Mesenteric fat pad (tissue), 1 donor: ENCODE measurements around the gene TEF. TPM values are rescaled to one million over a fixed set of nuclear protein-coding genes. Genes with fewer than 3 reads are reported as not detected.
A peak's percentile ranks its signal among the peaks of the same experiment; 100 is the strongest.
"Not testable (repeated sequence)": the region's sequence is repeated elsewhere in the genome, so short reads cannot be mapped to it uniquely, and the experiment has no call there.

Experiments
- DNase-seq: peaks from one replicate; pipeline ENCODE4 v3.0.0-alpha.2; 2020; ENCODE audit warnings: low spot score
- total RNA-seq: library from RNA; stranded (reverse); fragmentation: NEBNext Ultra II Directional; extraction: Animal tissue kit (Norgen Biotek cat#: 25700); gene quantifications from one replicate; pipeline ENCODE4 v1.2.1, GENCODE V29; 2021
- donor health status: DM: yes; HTN: yes; CAD: no.

Gene TEF
- total RNA-seq, 1 donor from 2014 or later, result 15.6 TPM

- no peak for DNase-seq
Observed at GRCh38 chr22:41380993-41381328, 781 bp upstream of the TEF start.

- DNase-seq, result peak; percentile 92
Observed at GRCh38 chr22:41382098-41382578, 396 bp downstream of the TEF start.

- DNase-seq, result no peak
Observed at GRCh38 chr22:41382610-41383009, 868 bp downstream of the TEF start.

- no peak for DNase-seq
Observed at GRCh38 chr22:41383085-41383484, 1.3 kb downstream of the TEF start.

GRCh38 chr22:41384128-41384527 lies 2.4 kb downstream of the TEF start:
- DNase-seq, result no peak

GRCh38 chr22:41387341-41387740 lies 5.6 kb downstream of the TEF start:
- no peak for DNase-seq

- DNase-seq, result no peak
Observed at GRCh38 chr22:41394012-41394356, 12.2 kb downstream of the TEF start.

GRCh38 chr22:41395531-41396240 lies 13.9 kb downstream of the TEF start:
- DNase-seq, result no peak

- no peak for DNase-seq
Observed at GRCh38 chr22:41397143-41397811, 15.5 kb downstream of the TEF start.

GRCh38 chr22:41398921-41399320 lies 17.2 kb downstream of the TEF start:
- DNase-seq, result no peak

GRCh38 chr22:41401781-41402648 lies 20.3 kb downstream of the TEF start:
- DNase-seq, result no peak

- DNase-seq, result not testable (repeated sequence)
Observed at GRCh38 chr22:41402851-41403250, 21.1 kb downstream of the TEF start.

- DNase-seq, result peak; percentile 95
Observed at GRCh38 chr22:41403532-41404318, 22.0 kb downstream of the TEF start.

- no peak for DNase-seq
Observed at GRCh38 chr22:41405588-41405987, 23.8 kb downstream of the TEF start.

- DNase-seq, result no peak
Observed at GRCh38 chr22:41406410-41406809, 24.7 kb downstream of the TEF start.

GRCh38 chr22:41407433-41407832 lies 25.7 kb downstream of the TEF start:
- DNase-seq, result no peak

GRCh38 chr22:41408665-41409064 lies 26.9 kb downstream of the TEF start:
- DNase-seq, result no peak

- DNase-seq, result no peak
Observed at GRCh38 chr22:41410311-41410751, 28.6 kb downstream of the TEF start.

GRCh38 chr22:41411021-41411851 lies 29.5 kb downstream of the TEF start:
- DNase-seq, result no peak

- DNase-seq, result no peak
Observed at GRCh38 chr22:41415554-41415953, 33.8 kb downstream of the TEF start.
